Measurements from ENCODE around the gene SLIT3. TPM values are rescaled to one million over a fixed set of nuclear protein-coding genes. Genes with fewer than 3 reads are reported as not detected.

Gene SLIT3
- total and polyA plus RNA-seq, 2 experiments from 2014 or later, result 0.59 to 0.71 TPM

DNA sequence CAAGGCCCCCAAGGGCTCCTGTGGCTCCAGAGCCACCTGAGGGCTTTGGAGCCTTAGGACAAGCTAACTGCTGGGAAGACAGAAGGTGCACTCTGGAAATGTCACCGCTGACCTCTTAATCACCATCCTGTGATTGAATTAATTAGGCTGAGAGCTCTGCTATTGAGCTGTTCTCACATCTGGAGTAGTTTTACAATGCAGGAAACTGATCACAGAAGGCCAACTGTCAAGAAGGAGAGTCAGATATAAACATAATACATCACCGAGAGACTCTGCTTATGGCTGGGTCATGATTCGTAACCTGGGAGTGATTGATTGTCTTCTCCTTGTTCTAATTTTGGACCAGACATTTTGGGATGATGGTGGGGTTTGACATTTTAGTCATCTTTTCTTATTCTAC is 226.1 kb downstream of the SLIT3 start:
- Mint-ChIP-seq H3K4me3 (no peak overlapping the region), H3K4me1 (peaks cover 6% of the 10 kb centered on the region; the same call in 1 of the 3 replicates), H3K27ac (no peak overlapping the region), H3K36me3 (ENCODE audit: low read depth) (no peaks in the 10 kb centered on the region), H3K9me3 (peaks cover 4% of the 10 kb centered on the region; the same call in 1 of the 3 replicates), H3K27me3 (ENCODE audit: insufficient read depth, low read depth, poor library complexity) (peaks cover 3% of the 10 kb centered on the region)
- H3K36me3 ChIP-seq (ENCODE audit: insufficient read depth), result no peaks in the 10 kb centered on the region
- H3K27ac ChIP-seq (ENCODE audit: low read depth), result no peak overlapping the region
- no peaks in the 10 kb centered on the region for H3K79me2 ChIP-seq (replicated peaks; ENCODE audit: insufficient read depth)
- H4K20me1 ChIP-seq (replicated peaks; ENCODE audit: insufficient read depth), result no peaks in the 10 kb centered on the region
- H3K4me1 ChIP-seq (ENCODE audit: insufficient read depth), result no peaks in the 10 kb centered on the region
- no peak overlapping the region for H2AFZ ChIP-seq
- ATAC-seq (no peak), DNase-seq (ENCODE audit: low spot score) (no peak)
- H3K4me2 ChIP-seq, result no peak overlapping the region
- H3K4me3 ChIP-seq, result no peak overlapping the region
- TF ChIP-seq ZNF331 (CRISPR knock-in tag; IDR thresholded peaks at IDR 0.05; ENCODE audit: low read depth), result no peak
- TF ChIP-seq, protein P1, sequence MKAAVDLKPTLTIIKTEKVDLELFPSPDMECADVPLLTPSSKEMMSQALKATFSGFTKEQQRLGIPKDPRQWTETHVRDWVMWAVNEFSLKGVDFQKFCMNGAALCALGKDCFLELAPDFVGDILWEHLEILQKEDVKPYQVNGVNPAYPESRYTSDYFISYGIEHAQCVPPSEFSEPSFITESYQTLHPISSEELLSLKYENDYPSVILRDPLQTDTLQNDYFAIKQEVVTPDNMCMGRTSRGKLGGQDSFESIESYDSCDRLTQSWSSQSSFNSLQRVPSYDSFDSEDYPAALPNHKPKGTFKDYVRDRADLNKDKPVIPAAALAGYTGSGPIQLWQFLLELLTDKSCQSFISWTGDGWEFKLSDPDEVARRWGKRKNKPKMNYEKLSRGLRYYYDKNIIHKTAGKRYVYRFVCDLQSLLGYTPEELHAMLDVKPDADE (IDR thresholded peaks at IDR 0.05), result no peak
- no peak for TF ChIP-seq JUNB (IDR thresholded peaks at IDR 0.05; ENCODE audit: unreplicated experiment)
- no peak for TF ChIP-seq EZH2 (IDR thresholded peaks at IDR 0.05; ENCODE audit: low read depth, unreplicated experiment)
- TF ChIP-seq STAT1 (IDR thresholded peaks at IDR 0.05; ENCODE audit: unreplicated experiment), result no peak
- TF ChIP-seq ZNF114 (CRISPR knock-in tag; IDR thresholded peaks at IDR 0.05), result no peak
- no peak for TF ChIP-seq POLR2AphosphoS5 (IDR thresholded peaks at IDR 0.05; ENCODE audit: low read depth)
- no peak for TF ChIP-seq CREB1 (CRISPR knock-in tag; IDR thresholded peaks at IDR 0.05; ENCODE audit: low read depth)
- no peak for TF ChIP-seq EZH2phosphoT487 (IDR thresholded peaks at IDR 0.05; ENCODE audit: unreplicated experiment)
- TF ChIP-seq, protein P2, sequence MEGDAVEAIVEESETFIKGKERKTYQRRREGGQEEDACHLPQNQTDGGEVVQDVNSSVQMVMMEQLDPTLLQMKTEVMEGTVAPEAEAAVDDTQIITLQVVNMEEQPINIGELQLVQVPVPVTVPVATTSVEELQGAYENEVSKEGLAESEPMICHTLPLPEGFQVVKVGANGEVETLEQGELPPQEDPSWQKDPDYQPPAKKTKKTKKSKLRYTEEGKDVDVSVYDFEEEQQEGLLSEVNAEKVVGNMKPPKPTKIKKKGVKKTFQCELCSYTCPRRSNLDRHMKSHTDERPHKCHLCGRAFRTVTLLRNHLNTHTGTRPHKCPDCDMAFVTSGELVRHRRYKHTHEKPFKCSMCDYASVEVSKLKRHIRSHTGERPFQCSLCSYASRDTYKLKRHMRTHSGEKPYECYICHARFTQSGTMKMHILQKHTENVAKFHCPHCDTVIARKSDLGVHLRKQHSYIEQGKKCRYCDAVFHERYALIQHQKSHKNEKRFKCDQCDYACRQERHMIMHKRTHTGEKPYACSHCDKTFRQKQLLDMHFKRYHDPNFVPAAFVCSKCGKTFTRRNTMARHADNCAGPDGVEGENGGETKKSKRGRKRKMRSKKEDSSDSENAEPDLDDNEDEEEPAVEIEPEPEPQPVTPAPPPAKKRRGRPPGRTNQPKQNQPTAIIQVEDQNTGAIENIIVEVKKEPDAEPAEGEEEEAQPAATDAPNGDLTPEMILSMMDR (conservative IDR thresholded peaks at IDR 0.05; ENCODE audit: low read depth in 2 of 2), result no peak
- TF ChIP-seq NANOG (IDR thresholded peaks at IDR 0.05; ENCODE audit: borderline replicate concordance), result no peak
- TF ChIP-seq, protein P3, sequence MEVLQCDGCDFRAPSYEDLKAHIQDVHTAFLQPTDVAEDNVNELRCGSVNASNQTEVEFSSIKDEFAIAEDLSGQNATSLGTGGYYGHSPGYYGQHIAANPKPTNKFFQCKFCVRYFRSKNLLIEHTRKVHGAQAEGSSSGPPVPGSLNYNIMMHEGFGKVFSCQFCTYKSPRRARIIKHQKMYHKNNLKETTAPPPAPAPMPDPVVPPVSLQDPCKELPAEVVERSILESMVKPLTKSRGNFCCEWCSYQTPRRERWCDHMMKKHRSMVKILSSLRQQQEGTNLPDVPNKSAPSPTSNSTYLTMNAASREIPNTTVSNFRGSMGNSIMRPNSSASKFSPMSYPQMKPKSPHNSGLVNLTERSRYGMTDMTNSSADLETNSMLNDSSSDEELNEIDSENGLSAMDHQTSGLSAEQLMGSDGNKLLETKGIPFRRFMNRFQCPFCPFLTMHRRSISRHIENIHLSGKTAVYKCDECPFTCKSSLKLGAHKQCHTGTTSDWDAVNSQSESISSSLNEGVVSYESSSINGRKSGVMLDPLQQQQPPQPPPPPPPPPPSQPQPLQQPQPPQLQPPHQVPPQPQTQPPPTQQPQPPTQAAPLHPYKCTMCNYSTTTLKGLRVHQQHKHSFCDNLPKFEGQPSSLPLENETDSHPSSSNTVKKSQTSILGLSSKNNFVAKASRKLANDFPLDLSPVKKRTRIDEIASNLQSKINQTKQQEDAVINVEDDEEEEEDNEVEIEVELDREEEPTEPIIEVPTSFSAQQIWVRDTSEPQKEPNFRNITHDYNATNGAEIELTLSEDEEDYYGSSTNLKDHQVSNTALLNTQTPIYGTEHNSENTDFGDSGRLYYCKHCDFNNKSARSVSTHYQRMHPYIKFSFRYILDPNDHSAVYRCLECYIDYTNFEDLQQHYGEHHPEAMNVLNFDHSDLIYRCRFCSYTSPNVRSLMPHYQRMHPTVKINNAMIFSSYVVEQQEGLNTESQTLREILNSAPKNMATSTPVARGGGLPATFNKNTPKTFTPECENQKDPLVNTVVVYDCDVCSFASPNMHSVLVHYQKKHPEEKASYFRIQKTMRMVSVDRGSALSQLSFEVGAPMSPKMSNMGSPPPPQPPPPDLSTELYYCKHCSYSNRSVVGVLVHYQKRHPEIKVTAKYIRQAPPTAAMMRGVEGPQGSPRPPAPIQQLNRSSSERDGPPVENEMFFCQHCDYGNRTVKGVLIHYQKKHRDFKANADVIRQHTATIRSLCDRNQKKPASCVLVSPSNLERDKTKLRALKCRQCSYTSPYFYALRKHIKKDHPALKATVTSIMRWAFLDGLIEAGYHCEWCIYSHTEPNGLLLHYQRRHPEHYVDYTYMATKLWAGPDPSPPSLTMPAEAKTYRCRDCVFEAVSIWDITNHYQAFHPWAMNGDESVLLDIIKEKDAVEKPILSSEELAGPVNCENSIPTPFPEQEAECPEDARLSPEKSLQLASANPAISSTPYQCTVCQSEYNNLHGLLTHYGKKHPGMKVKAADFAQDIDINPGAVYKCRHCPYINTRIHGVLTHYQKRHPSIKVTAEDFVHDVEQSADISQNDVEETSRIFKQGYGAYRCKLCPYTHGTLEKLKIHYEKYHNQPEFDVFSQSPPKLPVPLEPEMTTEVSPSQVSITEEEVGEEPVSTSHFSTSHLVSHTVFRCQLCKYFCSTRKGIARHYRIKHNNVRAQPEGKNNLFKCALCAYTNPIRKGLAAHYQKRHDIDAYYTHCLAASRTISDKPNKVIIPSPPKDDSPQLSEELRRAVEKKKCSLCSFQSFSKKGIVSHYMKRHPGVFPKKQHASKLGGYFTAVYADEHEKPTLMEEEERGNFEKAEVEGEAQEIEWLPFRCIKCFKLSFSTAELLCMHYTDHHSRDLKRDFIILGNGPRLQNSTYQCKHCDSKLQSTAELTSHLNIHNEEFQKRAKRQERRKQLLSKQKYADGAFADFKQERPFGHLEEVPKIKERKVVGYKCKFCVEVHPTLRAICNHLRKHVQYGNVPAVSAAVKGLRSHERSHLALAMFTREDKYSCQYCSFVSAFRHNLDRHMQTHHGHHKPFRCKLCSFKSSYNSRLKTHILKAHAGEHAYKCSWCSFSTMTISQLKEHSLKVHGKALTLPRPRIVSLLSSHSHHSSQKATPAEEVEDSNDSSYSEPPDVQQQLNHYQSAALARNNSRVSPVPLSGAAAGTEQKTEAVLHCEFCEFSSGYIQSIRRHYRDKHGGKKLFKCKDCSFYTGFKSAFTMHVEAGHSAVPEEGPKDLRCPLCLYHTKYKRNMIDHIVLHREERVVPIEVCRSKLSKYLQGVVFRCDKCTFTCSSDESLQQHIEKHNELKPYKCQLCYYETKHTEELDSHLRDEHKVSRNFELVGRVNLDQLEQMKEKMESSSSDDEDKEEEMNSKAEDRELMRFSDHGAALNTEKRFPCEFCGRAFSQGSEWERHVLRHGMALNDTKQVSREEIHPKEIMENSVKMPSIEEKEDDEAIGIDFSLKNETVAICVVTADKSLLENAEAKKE (CRISPR knock-in tag; IDR thresholded peaks at IDR 0.05), result no peak
- TF ChIP-seq REST (IDR thresholded peaks at IDR 0.05; ENCODE audit: unreplicated experiment), result no peak
- peaks cover 12% of the 10 kb centered on the region for H3K9me2 ChIP-seq (ENCODE audit: insufficient read depth)
- no peaks in the 10 kb centered on the region for H3K27me3 ChIP-seq (ENCODE audit: insufficient read depth)
- no peaks in the 10 kb centered on the region for H3F3A ChIP-seq (replicated peaks; ENCODE audit: low read depth)

Data from GM23338 (cell line).